Femur (tissue), 1 donor: ENCODE measurements around the gene SRL.
"Not testable (repeated sequence)": the region's sequence is repeated elsewhere in the genome, so short reads cannot be mapped to it uniquely, and the experiment has no call there.

ENCODE experiments used
- DNase-seq: peaks from one replicate; pipeline ENCODE4 v3.0.0-alpha.2; 2017

Gene SRL

DNA sequence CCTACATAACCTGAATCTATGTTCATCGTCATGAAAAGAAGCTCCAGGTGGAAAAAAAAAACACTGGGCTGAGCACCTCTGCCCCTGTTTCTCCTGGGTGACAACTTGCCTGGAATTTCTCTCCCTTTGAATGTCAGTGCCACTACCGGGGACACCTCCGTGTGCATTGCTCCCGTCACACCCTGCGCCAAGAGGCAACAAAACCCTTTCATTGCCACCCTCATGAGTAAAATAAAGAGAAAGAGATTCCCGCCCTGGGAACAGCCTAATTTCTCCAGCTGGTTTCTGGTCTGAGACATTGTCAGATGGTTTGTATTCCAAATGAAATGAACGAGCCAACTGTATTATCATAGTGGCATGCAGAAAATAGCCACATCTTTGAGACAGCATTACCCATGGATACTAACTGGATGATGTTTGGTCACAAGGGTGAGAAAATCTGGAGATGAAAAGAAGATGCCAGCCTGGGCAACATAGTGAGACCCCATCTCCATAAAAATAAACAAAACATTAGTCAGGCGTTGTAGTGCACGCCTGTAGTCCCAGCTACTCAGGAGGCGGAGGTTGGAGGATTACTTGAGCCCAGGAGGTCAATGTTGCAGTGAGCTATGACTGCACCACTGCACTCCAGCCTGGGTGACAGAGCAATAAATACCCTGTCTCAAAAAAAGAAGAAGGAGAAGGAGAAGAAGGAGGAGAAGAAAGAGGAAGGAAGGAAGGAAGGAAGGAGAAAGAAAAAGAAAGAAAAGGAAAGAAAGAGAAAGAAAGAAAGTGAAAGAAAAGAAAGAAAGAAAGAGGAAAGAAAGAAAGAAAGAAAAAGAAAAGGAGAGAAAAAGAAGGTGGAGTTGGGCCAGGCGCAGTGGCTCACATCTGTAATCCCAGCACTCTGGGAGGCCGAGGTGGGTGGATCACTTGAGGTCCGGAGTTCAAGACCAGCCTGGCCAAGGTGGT, 83.5 kb downstream of the SRL start:
- no peak for DNase-seq

- DNase-seq = no peak
Observed at GRCh38 chr16:4157376-4157825, 84.5 kb downstream of the SRL start.

DNA sequence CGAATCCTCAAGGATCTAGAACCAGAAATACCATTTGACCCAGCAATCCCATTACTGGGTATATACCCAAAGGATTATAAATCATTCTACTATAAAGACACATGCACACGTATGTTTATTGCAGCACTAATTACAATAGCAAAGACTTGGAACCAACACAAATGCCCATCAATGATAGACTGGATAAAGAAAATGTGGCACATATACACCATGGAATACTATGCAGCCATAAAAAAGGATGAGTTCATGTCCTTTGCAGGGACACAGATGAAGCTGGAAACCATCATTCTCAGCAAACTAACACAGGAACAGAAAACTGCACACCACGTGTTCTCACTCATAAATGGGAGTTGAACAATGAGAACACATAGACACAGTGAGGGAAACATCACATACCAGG, 85.4 kb downstream of the SRL start:
- not testable (repeated sequence) for DNase-seq

GRCh38 chr16:4153364-4153763, 88.5 kb downstream of the SRL start:
- not testable (repeated sequence) for DNase-seq

- no peak for DNase-seq
Observed at GRCh38 chr16:4152267-4152666, 89.6 kb downstream of the SRL start.

DNA sequence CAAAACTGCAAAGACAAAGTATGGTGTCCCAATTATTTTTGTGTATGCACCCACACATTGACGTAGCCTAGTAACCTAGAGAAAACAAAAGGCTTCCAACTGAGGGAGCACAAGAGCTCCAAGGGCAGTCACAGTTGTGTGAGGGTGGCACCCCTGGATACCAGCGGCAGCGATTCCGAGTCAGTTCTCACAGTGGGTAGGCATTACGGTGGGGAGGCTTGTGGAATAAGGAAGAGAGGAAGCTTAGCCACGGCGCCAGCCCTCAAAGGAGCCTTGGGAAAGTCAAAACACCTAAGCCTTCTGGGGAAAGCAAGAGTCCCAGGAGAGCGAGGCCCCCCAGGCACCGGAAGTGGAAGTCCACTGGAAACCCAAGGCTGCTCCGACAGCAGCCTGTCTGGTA, 94.6 kb downstream of the SRL start:
- no peak for DNase-seq

GRCh38 chr16:4142268-4142667, 99.6 kb downstream of the SRL start:
- no peak for DNase-seq

DNA sequence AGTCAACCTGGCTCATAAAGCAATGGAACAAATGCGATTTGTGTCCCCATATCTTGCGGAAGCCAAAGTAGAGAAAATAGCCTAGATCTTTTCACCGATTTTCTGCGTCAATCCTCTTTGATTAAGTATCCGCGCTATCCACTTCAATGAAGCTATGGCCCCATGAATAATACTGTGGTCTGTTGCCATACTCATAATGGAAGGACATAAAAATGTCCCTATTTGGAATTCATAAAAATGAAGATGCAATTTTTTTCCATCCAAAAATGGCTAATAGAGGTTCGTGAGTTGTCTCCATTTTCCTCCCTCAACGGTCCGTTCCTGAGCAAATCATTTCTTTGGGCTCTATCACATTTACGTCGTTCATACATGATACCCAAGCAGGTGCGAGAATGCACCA, 100.3 kb downstream of the SRL start:
- no peak for DNase-seq

- no peak for DNase-seq
Observed at GRCh38 chr16:4140652-4141051, 101.2 kb downstream of the SRL start.

DNA sequence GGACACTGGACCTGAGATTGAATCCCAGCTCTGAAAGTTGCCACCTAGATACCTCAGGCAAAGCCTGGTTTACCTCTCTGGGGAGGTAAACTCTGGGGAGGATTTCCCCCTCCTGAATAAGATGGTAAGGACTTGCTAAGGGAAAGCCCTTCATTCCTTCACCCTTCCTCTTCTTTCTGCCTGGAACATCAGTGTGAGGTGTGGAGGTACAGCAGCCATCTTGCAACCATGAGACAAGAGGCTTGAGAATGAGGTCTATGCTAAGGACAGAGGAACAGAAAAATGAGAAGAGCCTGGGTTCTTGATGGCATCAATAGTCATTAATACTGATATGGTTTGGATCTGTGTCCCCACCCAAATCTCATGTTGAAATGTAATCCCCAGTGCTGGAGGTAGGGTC, 101.9 kb downstream of the SRL start:
- DNase-seq = no peak
